HFF-Myc (cell line): ENCODE results near the gene GRID1.

Source experiments
- DNase-seq: peaks from one replicate; pipeline ENCODE4 v3.0.0-alpha.2; 2011; ENCODE audit warnings: low read depth; ENCODE audit errors: extremely low read depth
- H3K4me3 ChIP-seq: replicated peaks from 2 replicates; pipeline ENCODE4 v1.5.1; 2011; ENCODE audit warnings: low read depth, mild to moderate bottlenecking, control low read depth, low read length
- TF ChIP-seq, protein P1 (sequence below): IDR thresholded peaks from 2 replicates; pipeline ENCODE4 v1.5.1; 2012; ENCODE audit warnings: mild to moderate bottlenecking, low read depth, low read length, control low read depth; ENCODE audit errors: missing control alignments

The GRID1 gene

DNA sequence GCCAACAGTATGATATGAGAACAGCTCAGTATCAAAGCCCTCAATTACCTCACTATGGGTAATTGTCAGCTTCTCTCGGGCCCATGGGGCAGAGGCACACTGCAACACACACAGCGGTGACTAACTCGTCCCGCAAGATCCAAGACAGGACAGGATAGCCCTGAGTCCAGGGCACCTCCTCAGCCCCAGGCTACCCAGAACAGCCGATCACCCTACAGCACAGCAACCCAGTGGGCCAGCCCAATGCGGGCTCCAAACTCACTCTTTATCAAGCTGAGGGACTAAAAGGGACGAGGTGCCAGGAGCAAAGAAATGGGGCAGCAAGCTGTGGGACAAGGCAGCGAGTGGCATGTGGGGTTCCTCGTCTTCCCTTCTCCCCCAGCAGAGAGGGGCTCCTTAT, 765.1 kb downstream of the GRID1 start:
- no peak overlapping the region for H3K4me3 ChIP-seq

GRCh38 chr10:85600744-85601081, 765.9 kb downstream of the GRID1 start:
- TF ChIP-seq, protein P1, sequence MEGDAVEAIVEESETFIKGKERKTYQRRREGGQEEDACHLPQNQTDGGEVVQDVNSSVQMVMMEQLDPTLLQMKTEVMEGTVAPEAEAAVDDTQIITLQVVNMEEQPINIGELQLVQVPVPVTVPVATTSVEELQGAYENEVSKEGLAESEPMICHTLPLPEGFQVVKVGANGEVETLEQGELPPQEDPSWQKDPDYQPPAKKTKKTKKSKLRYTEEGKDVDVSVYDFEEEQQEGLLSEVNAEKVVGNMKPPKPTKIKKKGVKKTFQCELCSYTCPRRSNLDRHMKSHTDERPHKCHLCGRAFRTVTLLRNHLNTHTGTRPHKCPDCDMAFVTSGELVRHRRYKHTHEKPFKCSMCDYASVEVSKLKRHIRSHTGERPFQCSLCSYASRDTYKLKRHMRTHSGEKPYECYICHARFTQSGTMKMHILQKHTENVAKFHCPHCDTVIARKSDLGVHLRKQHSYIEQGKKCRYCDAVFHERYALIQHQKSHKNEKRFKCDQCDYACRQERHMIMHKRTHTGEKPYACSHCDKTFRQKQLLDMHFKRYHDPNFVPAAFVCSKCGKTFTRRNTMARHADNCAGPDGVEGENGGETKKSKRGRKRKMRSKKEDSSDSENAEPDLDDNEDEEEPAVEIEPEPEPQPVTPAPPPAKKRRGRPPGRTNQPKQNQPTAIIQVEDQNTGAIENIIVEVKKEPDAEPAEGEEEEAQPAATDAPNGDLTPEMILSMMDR, result no peak
- DNase-seq, result no peak

More for the DNA sequence above, 765.1 kb downstream of the GRID1 start:
- TF ChIP-seq, protein P1, result no peak
- no peak for DNase-seq

DNA sequence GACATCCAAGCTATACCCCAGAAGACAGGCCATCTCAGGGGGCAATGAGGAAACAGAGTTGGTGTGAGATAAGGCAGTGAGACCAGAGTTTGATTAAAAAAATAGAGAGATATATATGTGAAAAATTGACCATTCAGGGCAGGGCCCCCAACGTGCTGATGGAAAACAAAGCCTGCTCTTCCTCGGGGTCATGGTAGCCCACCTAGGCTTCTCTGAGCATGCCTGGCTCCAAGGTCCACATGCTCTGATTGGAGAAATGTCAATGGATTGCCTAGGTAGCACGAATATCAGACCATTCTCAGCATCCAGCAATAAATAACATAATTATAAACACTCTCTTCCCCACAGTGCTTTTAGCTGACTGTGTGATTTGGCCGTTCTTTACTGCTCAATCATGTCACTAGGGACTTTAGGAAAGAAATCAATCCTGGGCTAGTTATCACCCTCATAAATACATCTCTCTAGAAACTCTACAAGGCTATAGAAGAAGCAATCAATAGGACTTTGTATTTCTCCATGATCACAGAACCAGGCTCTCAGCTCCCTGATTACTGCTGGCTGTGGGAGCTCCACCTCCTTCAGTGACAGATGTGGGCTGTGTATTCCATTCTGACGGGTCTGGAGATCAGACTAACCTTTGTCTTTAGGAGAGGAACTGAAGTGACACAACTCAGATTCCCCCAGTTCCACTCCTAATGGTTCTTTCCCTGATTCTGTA, 766.4 kb downstream of the GRID1 start:
- H3K4me3 ChIP-seq, result no peak overlapping the region
- TF ChIP-seq, protein P1, result no peak
- DNase-seq, result no peak

More at GRCh38 chr10:85600744-85601081, 765.9 kb downstream of the GRID1 start:
- H3K4me3 ChIP-seq, result no peak overlapping the region

DNA sequence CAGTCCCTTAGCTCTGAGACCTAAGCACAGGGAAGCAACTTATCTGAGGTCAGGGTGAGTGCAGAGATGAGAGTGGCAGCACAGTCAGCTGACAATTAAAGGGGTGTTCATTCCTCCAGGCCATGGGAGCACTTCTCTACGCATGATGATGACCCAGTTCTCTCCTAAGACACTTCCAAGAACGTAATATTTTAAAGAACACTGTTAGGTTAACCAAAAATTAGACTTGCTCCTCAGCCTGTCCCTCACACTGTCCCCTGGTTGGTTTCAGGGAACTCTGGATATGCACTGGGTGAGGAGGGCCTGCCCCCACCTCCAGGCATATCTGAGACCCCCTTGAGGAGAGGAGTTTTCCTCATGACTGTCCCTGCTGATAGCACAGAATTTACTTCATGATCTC, 767.5 kb downstream of the GRID1 start:
- TF ChIP-seq, protein P1, result no peak
- H3K4me3 ChIP-seq, result no peak overlapping the region
- no peak for DNase-seq

DNA sequence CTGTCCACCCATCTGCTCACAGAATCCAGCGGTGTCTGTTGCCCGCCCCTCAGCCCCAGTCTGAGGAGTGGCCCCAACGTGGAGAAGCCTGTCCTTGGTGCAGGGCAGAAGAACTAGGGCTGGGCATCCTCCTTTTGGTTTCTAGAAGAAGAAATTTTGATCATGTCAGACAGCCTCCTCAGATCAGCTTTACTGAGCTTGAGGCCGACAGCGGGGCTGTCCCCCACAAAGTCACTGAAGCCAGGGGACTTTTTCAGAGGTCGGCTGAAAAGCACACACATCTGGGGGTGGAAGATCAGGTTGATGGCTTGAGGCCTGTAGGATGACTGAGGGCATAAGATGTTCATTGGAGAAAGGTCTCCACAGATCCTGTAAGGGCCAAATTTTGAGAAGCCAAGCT, 767.9 kb downstream of the GRID1 start:
- DNase-seq, result no peak
- H3K4me3 ChIP-seq, result no peak overlapping the region
- TF ChIP-seq, protein P1, result no peak

DNA sequence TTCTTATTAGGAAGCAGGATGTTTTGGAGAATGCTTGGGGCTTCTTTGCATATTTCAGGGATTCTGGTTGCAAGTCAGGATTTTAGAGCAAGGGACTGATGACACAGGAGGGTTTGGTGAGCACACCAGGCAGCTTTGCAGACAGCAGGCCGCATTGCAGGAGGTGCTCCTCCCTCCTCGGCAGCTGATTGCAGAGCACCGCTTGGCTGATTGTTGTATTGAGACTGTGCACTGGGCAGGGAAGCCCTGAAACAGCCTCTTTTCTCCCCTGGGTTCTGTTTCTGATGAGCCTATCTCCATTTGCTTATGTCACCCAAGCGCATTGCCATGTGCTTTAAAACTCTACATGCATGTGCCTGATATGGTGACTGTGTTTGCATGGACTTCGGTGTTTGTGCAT, 769.6 kb downstream of the GRID1 start:
- H3K4me3 ChIP-seq, result no peak overlapping the region
- no peak for DNase-seq
- TF ChIP-seq, protein P1, result no peak

DNA sequence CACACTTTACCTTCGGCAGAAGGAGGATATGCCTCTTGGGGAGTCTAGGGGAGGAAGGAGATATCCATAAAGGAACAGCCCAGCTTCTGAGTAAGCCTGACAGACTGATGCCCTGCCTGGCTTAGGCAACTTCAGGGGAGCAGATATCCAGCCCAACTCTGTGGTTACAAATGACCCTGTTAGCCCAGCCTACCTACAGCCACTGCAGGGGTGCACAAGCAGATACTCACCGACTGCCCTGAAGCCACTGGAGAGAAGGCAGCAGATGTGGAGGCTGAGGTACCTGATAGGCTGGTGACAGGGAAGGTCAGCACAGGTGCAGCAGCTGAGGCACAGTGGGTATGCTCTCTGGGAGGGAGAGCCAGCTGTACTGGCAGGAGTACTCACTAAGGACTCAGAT, 770.2 kb downstream of the GRID1 start:
- no peak overlapping the region for H3K4me3 ChIP-seq
- TF ChIP-seq, protein P1, result no peak
- DNase-seq, result no peak
